Smooth muscle cell (in vitro differentiated cells): ENCODE measurements around the gene COL9A3. TPM values are rescaled to one million over a fixed set of nuclear protein-coding genes. Genes with fewer than 3 reads are reported as not detected.
A peak's percentile ranks its signal among the peaks of the same experiment; 100 is the strongest.

Experiments
- DNase-seq: peaks from one replicate; lab custom pipeline; 2025; ENCODE audit not compliant: unreplicated experiment; lab: John Stamatoyannopoulos, UW
- H2AFZ ChIP-seq: fragments of 200-600 bp; sonication (generic); 2 replicates; pipeline ENCODE4 v1.6.0; 2016; ENCODE audit warnings: antibody characterized with exemption, low read depth, mild to moderate bottlenecking
- H3F3A ChIP-seq: fragments of 200-600 bp; sonication (generic); 2 replicates; pipeline ENCODE4 v1.6.0; 2017; ENCODE audit warnings: antibody characterized with exemption, low read depth
- H3K27ac ChIP-seq: fragments of 200-600 bp; sonication (generic); 2 replicates; pipeline ENCODE4 v1.5.1; 2016; ENCODE audit warnings: low read depth, mild to moderate bottlenecking
- H3K27me3 ChIP-seq: fragments of 200-600 bp; sonication (generic); 2 replicates; pipeline ENCODE4 v1.6.1; 2016; ENCODE audit warnings: low read depth, mild to moderate bottlenecking
- H3K36me3 ChIP-seq: fragments of 200-600 bp; sonication (generic); 2 replicates; pipeline ENCODE4 v1.5.1; 2016; ENCODE audit warnings: low read depth
- H3K4me1 ChIP-seq: fragments of 200-600 bp; sonication (generic); 2 replicates; pipeline ENCODE4 v1.5.1; 2016; ENCODE audit warnings: low read depth
- H3K4me2 ChIP-seq: fragments of 200-600 bp; sonication (generic); 2 replicates; pipeline ENCODE4 v1.6.0; 2016; ENCODE audit warnings: mild to moderate bottlenecking
- H3K4me3 ChIP-seq: fragments of 200-600 bp; sonication (generic); 2 replicates; pipeline ENCODE4 v1.5.1; 2016; ENCODE audit warnings: mild to moderate bottlenecking
- H3K79me2 ChIP-seq: fragments of 200-600 bp; sonication (generic); 2 replicates; pipeline ENCODE4 v1.6.0; 2016; ENCODE audit warnings: low read depth, mild to moderate bottlenecking
- H3K9ac ChIP-seq: fragments of 200-600 bp; sonication (generic); 2 replicates; pipeline ENCODE4 v1.6.0; 2016; ENCODE audit warnings: low read depth
- H3K9me3 ChIP-seq: fragments of 200-600 bp; sonication (generic); replicated peaks from 2 replicates; pipeline ENCODE4 v1.5.1; 2016; ENCODE audit warnings: low read depth
- H4K20me1 ChIP-seq: fragments of 200-600 bp; sonication (generic); 2 replicates; pipeline ENCODE4 v1.6.0; 2016; ENCODE audit warnings: low read depth
- WGBS: methylation state at CpG from one replicate; pipeline ENCODE4 v1.1.7; 2016; ENCODE audit warnings: low lambda C conversion rate; 5-methylcytosine and 5-hydroxymethylcytosine counted together
- polyA plus RNA-seq: library from polyadenylated mRNA; unstranded; fragments of >200 nt; fragmentation: Nextera tagmentation; extraction: Ambion mirVana; gene quantifications from 2 replicates; pipeline ENCODE4 v1.2.1, GENCODE V29; 2016
- total RNA-seq: library from RNA; depleted of rRNA; stranded (reverse); fragments of >200 nt; gene quantifications from 2 replicates; pipeline ENCODE4 v1.2.3, GENCODE V29; 2014
- TF ChIP-seq, protein P1 (sequence below): fragments of 200-600 bp; sonication (generic); IDR thresholded peaks from 2 replicates; pipeline ENCODE4 v1.5.1; 2017; ENCODE audit warnings: borderline replicate concordance, mild to moderate bottlenecking, antibody characterized with exemption; ENCODE audit not compliant: insufficient read depth, poor library complexity, severe bottlenecking

The COL9A3 gene
- total and polyA plus RNA-seq, 2 experiments from 2014 or later: 23.0 to 77.4 TPM

DNA sequence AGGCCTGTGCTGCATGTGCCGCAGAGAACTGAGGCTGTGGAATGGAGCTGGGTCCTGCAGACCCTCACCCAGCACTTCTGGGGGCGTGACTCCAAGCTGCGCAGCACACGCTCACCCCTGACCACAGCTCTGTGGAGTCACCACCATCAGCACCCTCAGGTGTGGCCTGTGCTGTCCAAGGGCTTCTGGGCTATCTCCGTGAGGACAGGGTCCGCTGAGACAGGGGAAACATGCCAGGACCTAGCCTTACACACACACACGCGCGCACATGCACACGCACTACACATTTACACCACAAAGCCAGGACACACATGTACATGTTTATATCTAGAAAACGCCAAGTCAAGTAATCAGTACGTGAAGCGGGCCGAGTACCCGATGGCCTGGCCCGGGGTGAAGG lies 71.6 kb downstream of the COL9A3 start:
- Histone ChIP-seq H3K9ac (no peak overlapping the region), H3K9me3 (no peaks in the 10 kb centered on the region), H3K4me2 (peak overlapping the region; percentile 60), H3K79me2 (peaks cover 9% of the 10 kb centered on the region), H3K27me3 (no peaks in the 10 kb centered on the region), H3K36me3 (peaks cover 9% of the 10 kb centered on the region), H3K4me3 (no peak overlapping the region), H2AFZ (no peak overlapping the region), H3K27ac (peak overlapping the region; percentile 81), H3F3A (peaks cover 9% of the 10 kb centered on the region), H3K4me1 (no peaks in the 10 kb centered on the region), H4K20me1 (peaks cover 14% of the 10 kb centered on the region)
- 98% methylated on average over 16 of the region's 16 CpGs for WGBS
- no peak for DNase-seq
- TF ChIP-seq, protein P1, sequence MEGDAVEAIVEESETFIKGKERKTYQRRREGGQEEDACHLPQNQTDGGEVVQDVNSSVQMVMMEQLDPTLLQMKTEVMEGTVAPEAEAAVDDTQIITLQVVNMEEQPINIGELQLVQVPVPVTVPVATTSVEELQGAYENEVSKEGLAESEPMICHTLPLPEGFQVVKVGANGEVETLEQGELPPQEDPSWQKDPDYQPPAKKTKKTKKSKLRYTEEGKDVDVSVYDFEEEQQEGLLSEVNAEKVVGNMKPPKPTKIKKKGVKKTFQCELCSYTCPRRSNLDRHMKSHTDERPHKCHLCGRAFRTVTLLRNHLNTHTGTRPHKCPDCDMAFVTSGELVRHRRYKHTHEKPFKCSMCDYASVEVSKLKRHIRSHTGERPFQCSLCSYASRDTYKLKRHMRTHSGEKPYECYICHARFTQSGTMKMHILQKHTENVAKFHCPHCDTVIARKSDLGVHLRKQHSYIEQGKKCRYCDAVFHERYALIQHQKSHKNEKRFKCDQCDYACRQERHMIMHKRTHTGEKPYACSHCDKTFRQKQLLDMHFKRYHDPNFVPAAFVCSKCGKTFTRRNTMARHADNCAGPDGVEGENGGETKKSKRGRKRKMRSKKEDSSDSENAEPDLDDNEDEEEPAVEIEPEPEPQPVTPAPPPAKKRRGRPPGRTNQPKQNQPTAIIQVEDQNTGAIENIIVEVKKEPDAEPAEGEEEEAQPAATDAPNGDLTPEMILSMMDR: no peak

DNA sequence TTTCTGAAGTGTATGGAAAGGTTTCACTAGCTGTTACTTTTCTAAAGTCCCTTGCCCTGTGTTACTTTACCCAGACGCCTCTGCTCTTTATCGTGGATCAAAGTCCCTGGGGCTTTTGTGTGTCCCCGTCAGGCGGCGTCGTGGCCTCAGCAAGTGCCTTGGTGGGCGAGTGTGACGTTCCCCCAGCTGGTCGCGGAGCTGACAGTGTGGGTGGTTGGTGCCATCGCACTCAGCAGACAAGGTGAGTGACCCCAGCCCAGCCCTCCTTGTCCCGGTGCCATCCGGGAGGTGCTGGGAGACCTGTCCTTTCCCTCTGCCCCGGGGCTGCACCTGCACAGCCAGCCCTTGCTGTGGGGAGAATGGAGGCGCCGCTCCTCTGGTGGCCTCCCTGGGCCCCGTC lies 72.1 kb downstream of the COL9A3 start:
- peaks cover 10% of the 10 kb centered on the region for H3K36me3 ChIP-seq
- no peak overlapping the region for H3K4me3 ChIP-seq
- no peak overlapping the region for H3K9ac ChIP-seq
- DNase-seq: no peak
- TF ChIP-seq, protein P1: no peak
- peaks cover 9% of the 10 kb centered on the region for H3K79me2 ChIP-seq
- H3K27me3 ChIP-seq: no peaks in the 10 kb centered on the region
- H4K20me1 ChIP-seq: peaks cover 14% of the 10 kb centered on the region
- no peak overlapping the region for H3K27ac ChIP-seq
- H3K4me2 ChIP-seq: no peak overlapping the region
- 95% methylated on average over 17 of the region's 17 CpGs for whole genome bisulfite sequencing
- no peaks in the 10 kb centered on the region for H3K9me3 ChIP-seq
- peaks cover 9% of the 10 kb centered on the region for H3F3A ChIP-seq
- H3K4me1 ChIP-seq: no peaks in the 10 kb centered on the region
- no peak overlapping the region for H2AFZ ChIP-seq

DNA sequence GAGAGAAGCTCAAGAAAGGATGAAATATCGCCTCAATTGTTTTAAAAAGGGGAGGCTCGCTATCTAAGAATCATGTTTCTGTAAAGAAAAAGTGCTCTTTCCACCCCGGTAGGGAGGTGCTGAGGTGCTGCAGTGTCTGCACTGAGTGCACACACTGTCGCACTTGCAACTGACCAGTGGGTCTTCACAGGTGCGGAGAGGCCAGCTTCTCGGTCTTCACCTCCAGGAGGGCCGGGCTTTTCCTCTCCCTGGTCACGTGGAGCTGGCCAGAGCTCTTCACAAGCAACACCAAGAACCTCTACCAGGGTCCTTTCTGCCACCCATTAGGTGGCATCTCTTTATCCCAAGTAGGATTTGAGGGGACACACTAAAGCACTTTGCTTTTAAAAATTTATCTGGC lies 72.6 kb downstream of the COL9A3 start:
- TF ChIP-seq, protein P1: no peak
- H4K20me1 ChIP-seq: peaks cover 14% of the 10 kb centered on the region
- peaks cover 9% of the 10 kb centered on the region for H3F3A ChIP-seq
- no peaks in the 10 kb centered on the region for H3K27me3 ChIP-seq
- H3K36me3 ChIP-seq: peaks cover 10% of the 10 kb centered on the region
- no peak overlapping the region for H2AFZ ChIP-seq
- 97% methylated on average over 8 of the region's 8 CpGs for whole genome bisulfite sequencing
- no peak overlapping the region for H3K4me2 ChIP-seq
- H3K4me1 ChIP-seq: no peaks in the 10 kb centered on the region
- H3K79me2 ChIP-seq: peaks cover 9% of the 10 kb centered on the region
- H3K9me3 ChIP-seq: no peaks in the 10 kb centered on the region
- no peak overlapping the region for H3K27ac ChIP-seq
- H3K4me3 ChIP-seq: no peak overlapping the region
- DNase-seq: no peak
- no peak overlapping the region for H3K9ac ChIP-seq

DNA sequence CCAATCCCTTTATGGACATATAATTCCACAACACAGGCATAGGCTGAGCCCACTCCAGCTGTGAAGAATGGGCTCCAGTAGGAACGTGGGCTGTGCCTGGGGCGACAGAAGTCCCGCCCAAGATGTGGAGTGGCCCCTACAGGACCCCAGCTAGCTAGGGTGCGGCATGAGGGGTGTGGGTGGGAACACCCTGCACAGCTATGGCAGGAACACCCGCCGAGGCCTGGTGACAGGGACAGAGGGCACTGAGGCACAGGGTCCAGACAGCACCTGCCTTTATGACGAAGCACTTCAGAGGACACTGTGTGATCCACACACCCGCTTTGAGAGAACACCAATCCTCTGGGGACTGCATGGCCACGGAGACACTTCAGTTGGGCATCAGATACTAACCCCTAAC lies 73.0 kb downstream of the COL9A3 start:
- H2AFZ ChIP-seq: no peak overlapping the region
- H3K36me3 ChIP-seq: peaks cover 10% of the 10 kb centered on the region
- no peak overlapping the region for H3K9ac ChIP-seq
- H3K79me2 ChIP-seq: peaks cover 9% of the 10 kb centered on the region
- TF ChIP-seq, protein P1: no peak
- H3K27ac ChIP-seq: no peak overlapping the region
- no peak for DNase-seq
- no peaks in the 10 kb centered on the region for H3K9me3 ChIP-seq
- peaks cover 9% of the 10 kb centered on the region for H3F3A ChIP-seq
- H3K4me2 ChIP-seq: no peak overlapping the region
- H3K27me3 ChIP-seq: no peaks in the 10 kb centered on the region
- WGBS: 99% methylated on average over 9 of the region's 9 CpGs
- no peak overlapping the region for H3K4me3 ChIP-seq
- no peaks in the 10 kb centered on the region for H3K4me1 ChIP-seq
- H4K20me1 ChIP-seq: peaks cover 14% of the 10 kb centered on the region
